ENCODE measurements around the gene CELF4.

The CELF4 gene

GRCh38 chr18:37219257-37219656 lies 346.3 kb downstream of the CELF4 start:
- DNase-seq (ENCODE audit: low spot score): no peak

DNA sequence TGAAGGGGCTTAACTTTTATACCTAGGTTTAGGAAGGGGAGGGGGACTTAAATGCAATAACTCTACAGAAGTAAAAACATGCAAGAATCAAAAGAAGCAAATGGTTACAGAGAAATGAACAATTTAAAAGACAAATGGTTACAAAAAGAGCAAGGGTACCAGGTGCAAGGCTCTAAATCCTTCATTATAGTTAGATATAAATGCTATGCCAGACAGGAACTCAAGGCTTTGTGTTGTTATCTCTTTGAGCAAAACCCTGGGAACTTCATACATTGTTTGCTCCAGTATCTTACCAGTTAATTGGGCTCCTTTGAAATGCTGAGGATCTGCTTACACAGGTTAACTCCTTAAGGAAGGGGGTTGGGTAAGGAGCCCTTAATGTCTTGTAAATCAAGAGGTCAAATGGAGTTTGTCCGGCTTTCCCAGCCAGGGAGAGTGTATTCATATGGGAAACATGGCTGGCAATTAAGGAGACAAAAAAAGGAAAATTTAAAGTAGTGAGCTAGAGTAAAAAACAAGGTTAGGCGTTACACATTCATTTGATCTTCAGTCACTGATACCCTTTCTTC lies 347.5 kb downstream of the CELF4 start:
- no peak for DNase-seq (ENCODE audit: low spot score)

DNA sequence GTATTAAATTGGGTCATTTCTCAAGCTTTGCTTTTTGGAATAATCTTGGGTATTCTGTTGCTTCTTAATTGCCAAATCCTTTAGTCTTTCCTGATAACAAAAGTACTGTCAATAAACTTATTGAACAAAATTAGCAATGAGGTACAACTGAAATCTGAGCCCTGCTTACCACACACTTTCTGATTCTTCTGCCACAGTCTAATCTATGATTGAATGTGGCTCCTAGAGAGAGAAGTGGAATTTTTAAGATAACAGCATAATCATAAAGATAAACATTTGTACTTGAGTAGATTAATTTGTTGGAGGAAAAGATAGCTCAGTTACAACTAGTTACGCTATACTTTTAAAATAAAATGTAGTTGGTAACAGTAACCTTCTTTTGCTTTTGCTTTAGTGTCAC lies 354.8 kb downstream of the CELF4 start:
- no peak for DNase-seq (ENCODE audit: low spot score)

DNA sequence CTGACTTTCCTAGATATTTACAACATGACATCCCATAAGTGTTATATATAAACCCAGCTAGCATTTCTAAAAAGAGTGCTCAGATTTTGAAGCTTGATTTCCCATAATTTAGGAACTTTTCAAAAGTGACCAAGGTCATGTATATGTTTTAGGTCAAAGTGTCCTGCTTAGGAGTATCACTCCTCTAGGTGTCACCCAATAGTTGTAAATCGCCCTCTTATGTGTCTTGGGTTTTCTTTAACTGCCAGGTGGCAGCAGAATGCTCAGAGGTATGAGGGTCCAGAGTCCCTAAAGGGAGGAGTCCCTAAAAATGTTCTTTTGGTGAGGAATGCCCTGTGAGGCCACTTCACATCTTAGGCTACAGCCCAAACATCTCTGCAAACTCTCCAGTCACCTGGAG lies 358.3 kb downstream of the CELF4 start:
- no peak for DNase-seq (ENCODE audit: low spot score)

DNA sequence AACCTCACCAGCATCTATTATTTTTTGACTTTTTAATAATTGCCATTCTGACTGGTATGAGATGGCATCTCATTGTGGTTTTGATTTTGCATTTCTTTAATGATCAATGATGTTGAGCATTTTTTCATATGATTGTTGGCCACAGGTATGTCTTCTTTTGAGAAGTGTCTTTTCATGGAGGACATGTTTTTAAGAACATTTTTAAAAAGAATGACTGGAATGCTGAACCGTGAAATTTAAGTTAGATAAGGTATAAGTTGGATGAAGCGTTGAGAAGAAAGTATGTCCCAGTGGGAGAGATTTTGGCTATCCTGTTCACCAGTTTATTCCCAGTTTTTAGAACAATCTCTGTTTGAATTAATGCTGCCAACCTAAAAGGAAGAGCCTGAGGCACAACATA lies 365.9 kb downstream of the CELF4 start:
- DNase-seq (ENCODE audit: low spot score): no peak
